HG03521 (cell line): ENCODE data around the gene OLFM1.

Experiments
- ATAC-seq: cut with Tn5 transposase; IDR thresholded peaks from one replicate; pipeline ENCODE4 v1.9.1; 2021; ENCODE audit warnings: mild to moderate bottlenecking, moderate library complexity; ENCODE audit not compliant: unreplicated experiment

The OLFM1 gene

GRCh38 chr9:135165756-135166519 is 78.5 kb downstream of the OLFM1 start:
- ATAC-seq, result no peak

GRCh38 chr9:135166565-135166964 is 79.1 kb downstream of the OLFM1 start:
- no peak for ATAC-seq

GRCh38 chr9:135167356-135167755 is 79.9 kb downstream of the OLFM1 start:
- ATAC-seq, result no peak

GRCh38 chr9:135167849-135168655 is 80.6 kb downstream of the OLFM1 start:
- ATAC-seq, result no peak

GRCh38 chr9:135169709-135170226 is 82.3 kb downstream of the OLFM1 start:
- no peak for ATAC-seq

GRCh38 chr9:135170535-135170934 is 83.1 kb downstream of the OLFM1 start:
- no peak for ATAC-seq
